ENCODE data around the gene LMO7.

GRCh38 chr13:75804605-75805004 lies 168.5 kb downstream of the LMO7 start:
- TF ChIP-seq, protein P1, sequence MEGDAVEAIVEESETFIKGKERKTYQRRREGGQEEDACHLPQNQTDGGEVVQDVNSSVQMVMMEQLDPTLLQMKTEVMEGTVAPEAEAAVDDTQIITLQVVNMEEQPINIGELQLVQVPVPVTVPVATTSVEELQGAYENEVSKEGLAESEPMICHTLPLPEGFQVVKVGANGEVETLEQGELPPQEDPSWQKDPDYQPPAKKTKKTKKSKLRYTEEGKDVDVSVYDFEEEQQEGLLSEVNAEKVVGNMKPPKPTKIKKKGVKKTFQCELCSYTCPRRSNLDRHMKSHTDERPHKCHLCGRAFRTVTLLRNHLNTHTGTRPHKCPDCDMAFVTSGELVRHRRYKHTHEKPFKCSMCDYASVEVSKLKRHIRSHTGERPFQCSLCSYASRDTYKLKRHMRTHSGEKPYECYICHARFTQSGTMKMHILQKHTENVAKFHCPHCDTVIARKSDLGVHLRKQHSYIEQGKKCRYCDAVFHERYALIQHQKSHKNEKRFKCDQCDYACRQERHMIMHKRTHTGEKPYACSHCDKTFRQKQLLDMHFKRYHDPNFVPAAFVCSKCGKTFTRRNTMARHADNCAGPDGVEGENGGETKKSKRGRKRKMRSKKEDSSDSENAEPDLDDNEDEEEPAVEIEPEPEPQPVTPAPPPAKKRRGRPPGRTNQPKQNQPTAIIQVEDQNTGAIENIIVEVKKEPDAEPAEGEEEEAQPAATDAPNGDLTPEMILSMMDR (IDR thresholded peaks at IDR 0.05): no peak
- TF ChIP-seq POLR2A (IDR thresholded peaks at IDR 0.05): no peak
